DOHH2 (cell line): ENCODE results near the gene PDE10A.

Experiments used
- H3F3A ChIP-seq: fragments of 200-600 bp; sonication (generic), shearing (Covaris generic); 2 replicates; pipeline ENCODE4 v1.6.0; 2016; ENCODE audit warnings: antibody characterized with exemption, mild to moderate bottlenecking; ENCODE audit not compliant: control insufficient read depth, insufficient read depth
- H3K27ac ChIP-seq: fragments of 200-600 bp; sonication (generic); 2 replicates; pipeline ENCODE4 v1.5.1; 2014; ENCODE audit warnings: low read depth, mild to moderate bottlenecking, low read length, moderate library complexity
- H3K27me3 ChIP-seq: fragments of 200-600 bp; sonication (generic); 2 replicates; pipeline ENCODE4 v1.6.1; 2014; ENCODE audit warnings: mild to moderate bottlenecking, low read length, mixed read lengths; ENCODE audit not compliant: control insufficient read depth
- H3K36me3 ChIP-seq: fragments of 200-600 bp; sonication (generic); 2 replicates; pipeline ENCODE4 v1.6.1; 2014; ENCODE audit warnings: mild to moderate bottlenecking, low read length, moderate library complexity, mixed read lengths; ENCODE audit not compliant: control insufficient read depth
- H3K4me1 ChIP-seq: fragments of 200-600 bp; sonication (generic); 2 replicates; pipeline ENCODE4 v1.6.1; 2014; ENCODE audit warnings: mild to moderate bottlenecking, low read length, mixed read lengths; ENCODE audit not compliant: control insufficient read depth
- H3K4me2 ChIP-seq: fragments of 200-600 bp; sonication (generic); 2 replicates; pipeline ENCODE4 v1.6.0; 2014; ENCODE audit warnings: mild to moderate bottlenecking, low read length, moderate library complexity
- H3K4me3 ChIP-seq: fragments of 200-600 bp; sonication (generic); 2 replicates; pipeline ENCODE4 v1.5.1; 2014; ENCODE audit warnings: mild to moderate bottlenecking, low read length, mixed read lengths
- H3K79me2 ChIP-seq: fragments of 200-600 bp; sonication (generic); 2 replicates; pipeline ENCODE4 v1.6.1; 2014; ENCODE audit warnings: mild to moderate bottlenecking, low read length, mixed read lengths; ENCODE audit not compliant: control insufficient read depth
- H3K9me2 ChIP-seq: fragments of 200-600 bp; sonication (generic); replicated peaks from 2 replicates; pipeline ENCODE4 v1.6.1; 2014; ENCODE audit warnings: mild to moderate bottlenecking, low read length, mixed read lengths; ENCODE audit not compliant: control insufficient read depth
- H3K9me3 ChIP-seq: fragments of 200-600 bp; sonication (generic); 2 replicates; pipeline ENCODE4 v1.6.1; 2014; ENCODE audit warnings: antibody characterized with exemption, low read length, mixed read lengths; ENCODE audit not compliant: control insufficient read depth, insufficient read depth
- H4K20me1 ChIP-seq: fragments of 200-600 bp; sonication (generic); 2 replicates; pipeline ENCODE4 v1.6.0; 2014; ENCODE audit warnings: low read depth, mild to moderate bottlenecking, antibody characterized with exemption, low read length, moderate library complexity; ENCODE audit not compliant: control insufficient read depth, insufficient read depth
- CTCF ChIP-seq: fragments of 200-600 bp; sonication (generic); IDR thresholded peaks from one replicate; pipeline ENCODE4 v1.5.1; 2014; ENCODE audit warnings: antibody characterized with exemption, mild to moderate bottlenecking, low read depth, low read length; ENCODE audit not compliant: poor library complexity, severe bottlenecking
- EZH2phosphoT487 ChIP-seq: fragments of 200-600 bp; sonication (generic); IDR thresholded peaks from 2 replicates; pipeline ENCODE4 v1.6.1; 2017; ENCODE audit warnings: borderline replicate concordance, mild to moderate bottlenecking, antibody characterized with exemption, low read length, moderate library complexity, mixed read lengths

PDE10A gene

GRCh38 chr6:165417278-165417865 lies 245.7 kb downstream of the PDE10A start:
- no peaks in the 10 kb centered on the region for H3K36me3 ChIP-seq
- H3K9me2 ChIP-seq: no peaks in the 10 kb centered on the region
- H3K4me3 ChIP-seq: no peak overlapping the region
- no peak overlapping the region for H3K27ac ChIP-seq
- no peaks in the 10 kb centered on the region for H3K79me2 ChIP-seq
- H3K9me3 ChIP-seq: no peaks in the 10 kb centered on the region
- H3K27me3 ChIP-seq: no peaks in the 10 kb centered on the region
- H3K4me1 ChIP-seq: no peaks in the 10 kb centered on the region
- TF ChIP-seq CTCF (no peak), EZH2phosphoT487 (no peak)
- H3K4me2 ChIP-seq: no peak overlapping the region
- H3F3A ChIP-seq: no peaks in the 10 kb centered on the region
- H4K20me1 ChIP-seq: no peaks in the 10 kb centered on the region

GRCh38 chr6:165404697-165405096 lies 258.3 kb downstream of the PDE10A start:
- TF ChIP-seq CTCF: no peak
- no peak for TF ChIP-seq EZH2phosphoT487
- Histone ChIP-seq H3F3A (no peaks in the 10 kb centered on the region), H3K36me3 (no peaks in the 10 kb centered on the region), H4K20me1 (no peaks in the 10 kb centered on the region), H3K27ac (no peak overlapping the region), H3K9me2 (no peaks in the 10 kb centered on the region), H3K27me3 (no peaks in the 10 kb centered on the region), H3K4me3 (no peak overlapping the region), H3K4me1 (no peaks in the 10 kb centered on the region), H3K9me3 (no peaks in the 10 kb centered on the region), H3K4me2 (no peak overlapping the region), H3K79me2 (no peaks in the 10 kb centered on the region)

- Histone ChIP-seq H3F3A (no peaks in the 10 kb centered on the region), H3K9me3 (no peaks in the 10 kb centered on the region), H3K27ac (no peak overlapping the region), H3K4me2 (no peak overlapping the region), H3K36me3 (no peaks in the 10 kb centered on the region), H3K9me2 (no peaks in the 10 kb centered on the region), H3K4me3 (no peak overlapping the region), H3K4me1 (no peaks in the 10 kb centered on the region), H3K79me2 (no peaks in the 10 kb centered on the region), H4K20me1 (no peaks in the 10 kb centered on the region), H3K27me3 (no peaks in the 10 kb centered on the region)
- TF ChIP-seq EZH2phosphoT487: no peak
- TF ChIP-seq CTCF: no peak
Measured at GRCh38 chr6:165404296-165404695, 258.7 kb downstream of the PDE10A start.
